OCI-LY1 (cell line): ENCODE data around the gene ZRSR2.

Experiments used
- EZH2 ChIP-seq: fragments of 200-600 bp; sonication (generic), shearing (Covaris generic); IDR thresholded peaks from 2 replicates; pipeline ENCODE4 v1.8.0; 2017; ENCODE audit warnings: borderline replicate concordance, mixed run types, mild to moderate bottlenecking, antibody characterized with exemption, low read length, moderate library complexity, mixed read lengths
- TF ChIP-seq, protein P1 (sequence below): fragments of 200-600 bp; sonication (generic), shearing (Covaris generic); IDR thresholded peaks from 2 replicates; pipeline ENCODE4 v1.5.1; 2017; ENCODE audit warnings: mild to moderate bottlenecking, antibody characterized with exemption, low read length, moderate library complexity, mixed read lengths

DNA sequence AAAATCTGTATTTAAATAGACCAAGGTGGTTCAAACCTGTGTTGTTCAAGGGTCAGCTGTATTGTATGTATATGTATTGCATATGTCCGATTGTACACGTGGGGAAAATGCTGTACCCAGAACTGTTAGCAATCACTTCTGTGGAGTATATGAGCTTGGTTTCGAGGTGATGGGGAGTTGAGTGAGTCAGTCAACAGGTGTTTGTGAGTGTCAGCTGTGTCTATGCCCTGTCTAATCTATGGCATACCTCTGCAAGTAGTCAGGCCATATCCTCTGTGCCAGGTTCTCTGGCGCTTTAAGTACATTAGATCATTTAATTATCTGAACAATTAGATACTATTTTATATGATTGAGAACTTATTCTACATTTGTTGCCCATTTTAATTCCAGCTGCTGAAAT is 7.4 kb downstream of the ZRSR2 start:
- TF ChIP-seq, protein P1, sequence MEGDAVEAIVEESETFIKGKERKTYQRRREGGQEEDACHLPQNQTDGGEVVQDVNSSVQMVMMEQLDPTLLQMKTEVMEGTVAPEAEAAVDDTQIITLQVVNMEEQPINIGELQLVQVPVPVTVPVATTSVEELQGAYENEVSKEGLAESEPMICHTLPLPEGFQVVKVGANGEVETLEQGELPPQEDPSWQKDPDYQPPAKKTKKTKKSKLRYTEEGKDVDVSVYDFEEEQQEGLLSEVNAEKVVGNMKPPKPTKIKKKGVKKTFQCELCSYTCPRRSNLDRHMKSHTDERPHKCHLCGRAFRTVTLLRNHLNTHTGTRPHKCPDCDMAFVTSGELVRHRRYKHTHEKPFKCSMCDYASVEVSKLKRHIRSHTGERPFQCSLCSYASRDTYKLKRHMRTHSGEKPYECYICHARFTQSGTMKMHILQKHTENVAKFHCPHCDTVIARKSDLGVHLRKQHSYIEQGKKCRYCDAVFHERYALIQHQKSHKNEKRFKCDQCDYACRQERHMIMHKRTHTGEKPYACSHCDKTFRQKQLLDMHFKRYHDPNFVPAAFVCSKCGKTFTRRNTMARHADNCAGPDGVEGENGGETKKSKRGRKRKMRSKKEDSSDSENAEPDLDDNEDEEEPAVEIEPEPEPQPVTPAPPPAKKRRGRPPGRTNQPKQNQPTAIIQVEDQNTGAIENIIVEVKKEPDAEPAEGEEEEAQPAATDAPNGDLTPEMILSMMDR = no peak
- no peak for TF ChIP-seq EZH2
